IPS DF 19.7 (cell line): ENCODE results near the gene SUPT5H.
"Not testable (repeated sequence)": the region's sequence is repeated elsewhere in the genome, so short reads cannot be mapped to it uniquely, and the experiment has no call there.

Source experiments
- DNase-seq: peaks from one replicate; pipeline ENCODE4 v3.0.0-alpha.2; 2013; ENCODE audit warnings: low read depth, low spot score

The SUPT5H gene

GRCh38 chr19:39425744-39426143 is 19.6 kb upstream of the SUPT5H start:
- no peak for DNase-seq

GRCh38 chr19:39426170-39426569 is 19.2 kb upstream of the SUPT5H start:
- DNase-seq = no peak

DNA sequence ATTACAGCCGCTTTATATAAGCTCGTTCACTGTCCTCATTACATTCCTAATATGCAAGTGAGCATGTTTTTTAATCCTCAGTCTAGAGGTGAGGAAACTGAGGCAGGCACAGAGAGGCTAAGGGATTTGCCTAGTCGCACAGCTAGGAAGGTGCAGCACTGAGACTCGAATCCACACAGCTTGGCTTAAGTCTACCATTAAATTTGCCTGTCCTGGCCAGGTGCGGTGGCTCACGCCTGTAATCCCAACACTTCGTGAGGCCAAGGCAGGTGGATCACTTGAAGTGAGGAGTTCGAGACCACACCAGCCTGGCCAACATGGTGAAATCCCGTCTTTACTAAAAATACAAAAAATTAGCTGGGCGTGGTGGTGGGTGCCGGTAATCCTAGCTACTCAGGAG is 17.7 kb upstream of the SUPT5H start:
- no peak for DNase-seq

GRCh38 chr19:39428283-39429112 is 16.9 kb upstream of the SUPT5H start:
- no peak for DNase-seq

DNA sequence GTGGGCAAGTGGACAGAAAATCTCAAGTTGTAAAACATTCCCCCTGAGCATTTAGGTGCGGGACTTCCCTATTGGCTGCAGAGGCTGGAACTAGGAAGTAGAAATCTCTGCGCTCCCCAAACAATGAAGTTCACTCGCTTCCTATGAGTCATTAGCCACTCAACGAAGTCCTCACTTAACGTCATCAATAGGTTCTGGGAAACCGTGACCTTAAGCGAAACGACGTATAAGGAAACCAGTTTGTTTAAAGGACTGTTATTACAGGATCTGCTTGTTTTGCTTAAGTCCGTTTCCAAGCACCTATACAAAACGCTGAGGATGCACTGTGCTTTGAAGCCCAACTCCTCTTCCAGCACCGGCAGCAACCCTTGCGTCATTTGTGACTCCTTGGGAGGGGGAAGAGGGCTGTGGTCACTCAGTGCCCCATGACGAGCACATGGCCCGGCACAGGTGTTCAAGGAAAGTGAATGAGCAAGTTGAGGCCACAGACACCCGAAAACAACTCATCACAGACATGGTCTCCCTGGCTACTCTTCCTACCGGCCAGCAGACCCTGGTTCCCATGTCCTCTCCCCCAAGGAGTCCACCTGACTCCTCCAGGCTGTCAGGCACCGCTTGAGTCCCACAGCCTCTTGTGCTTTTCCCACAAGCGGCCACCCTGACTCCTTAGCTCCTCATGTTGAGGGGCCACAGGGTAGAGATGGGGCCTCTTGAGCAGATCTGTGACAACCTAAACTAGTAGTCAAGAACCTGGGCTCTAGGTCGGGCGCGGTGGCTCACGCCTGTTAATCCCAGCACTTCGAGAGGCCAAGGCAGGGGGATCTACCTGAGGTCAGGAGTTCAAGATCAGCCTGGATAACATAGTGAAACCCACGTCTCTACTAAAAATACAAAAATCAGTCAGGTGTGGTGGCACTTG is 14.4 kb upstream of the SUPT5H start:
- no peak for DNase-seq

DNA sequence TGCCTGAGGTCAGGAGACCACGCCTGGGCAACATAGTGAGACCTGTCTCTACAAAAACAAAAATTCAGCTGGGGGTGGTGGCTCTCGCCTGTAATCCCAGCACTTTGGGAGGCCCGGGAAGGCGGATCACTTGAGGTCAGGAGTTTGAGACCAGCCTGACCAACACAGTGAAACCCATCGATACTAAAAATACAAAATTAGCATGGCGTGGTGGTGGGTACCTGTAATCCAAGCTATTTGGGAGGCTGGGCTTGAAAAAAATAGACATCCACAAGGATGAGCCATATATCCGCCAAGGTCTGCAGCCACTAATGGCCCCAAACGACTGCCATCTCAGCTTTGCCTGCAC is 12.7 kb upstream of the SUPT5H start:
- no peak for DNase-seq

- no peak for DNase-seq
Measured at GRCh38 chr19:39433480-39434079, 11.8 kb upstream of the SUPT5H start.

GRCh38 chr19:39434123-39435076 is 11.0 kb upstream of the SUPT5H start:
- DNase-seq = no peak

DNA sequence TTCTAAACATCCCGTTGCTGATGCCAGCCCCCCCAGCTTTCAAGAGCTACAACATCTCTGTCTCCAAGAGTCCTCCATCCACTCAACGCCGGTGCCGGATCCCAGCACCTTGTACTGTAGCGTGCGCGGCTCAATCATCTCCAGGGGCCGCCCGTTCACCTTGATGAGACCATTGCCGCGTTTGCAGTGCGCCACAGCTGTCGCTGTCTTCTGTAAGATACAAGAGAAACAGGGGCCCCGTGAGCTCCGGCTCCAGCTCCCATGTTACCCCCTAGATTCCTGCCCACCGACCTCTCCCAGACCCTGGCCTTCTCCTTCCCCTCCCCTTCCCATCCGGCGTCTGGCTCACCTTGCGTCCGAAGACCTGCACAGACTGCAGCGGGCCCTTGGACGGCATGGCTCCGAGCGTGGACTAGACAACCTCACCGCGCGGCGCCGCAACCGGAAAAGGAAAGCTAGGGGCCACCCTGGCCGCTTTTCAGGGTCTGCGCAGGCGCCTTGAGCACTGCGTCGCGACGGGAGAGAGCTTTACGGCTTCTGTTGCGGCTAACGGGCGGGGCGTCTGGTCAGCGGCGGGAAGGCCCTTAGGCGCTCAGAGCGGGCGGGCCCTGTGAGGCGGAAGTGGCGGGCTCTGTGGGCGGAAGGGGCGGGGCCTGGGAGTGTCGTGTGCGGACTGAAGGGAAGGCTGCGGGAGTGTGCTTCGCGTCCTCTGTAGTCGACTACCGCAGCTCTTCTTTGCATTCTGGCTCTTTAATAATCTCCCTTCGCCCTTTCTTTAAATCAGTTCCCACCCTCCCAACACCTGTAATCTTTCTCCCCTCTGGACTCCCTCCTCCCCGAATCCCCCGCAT is 9.7 kb upstream of the SUPT5H start, which contains the start of gene RPS16:
Gene RPS16, minus strand, starts transcription at position 451 of the 851 bp plus-strand sequence. Its CDS starts 54 bp downstream, at position 397.
- no peak for DNase-seq

DNA sequence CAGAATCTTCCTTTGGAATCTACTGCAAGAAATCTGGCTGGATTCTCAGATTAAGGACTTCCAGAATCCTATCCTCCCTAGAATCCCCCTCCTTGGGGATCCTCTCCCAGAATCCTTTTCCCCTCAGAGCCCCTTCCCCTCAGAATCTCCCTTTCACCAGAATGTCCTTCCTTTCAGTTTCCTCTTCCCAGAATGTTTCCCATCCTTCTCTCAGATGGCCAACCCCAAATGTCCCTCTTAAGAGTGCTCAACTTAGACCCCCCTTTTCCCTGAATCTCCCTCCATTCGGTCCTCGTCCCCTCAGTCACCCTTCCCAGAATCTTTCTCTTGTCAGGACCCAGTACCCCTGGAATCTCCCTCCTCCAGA is 9.0 kb upstream of the SUPT5H start:
- DNase-seq = no peak

- DNase-seq = no peak
Measured at GRCh38 chr19:39438270-39438934, 7.0 kb upstream of the SUPT5H start.

GRCh38 chr19:39444598-39445195 is 685 bp upstream of the SUPT5H start:
- DNase-seq = no peak

GRCh38 chr19:39446365-39447084 is 1.1 kb downstream of the SUPT5H start:
- DNase-seq = no peak

DNA sequence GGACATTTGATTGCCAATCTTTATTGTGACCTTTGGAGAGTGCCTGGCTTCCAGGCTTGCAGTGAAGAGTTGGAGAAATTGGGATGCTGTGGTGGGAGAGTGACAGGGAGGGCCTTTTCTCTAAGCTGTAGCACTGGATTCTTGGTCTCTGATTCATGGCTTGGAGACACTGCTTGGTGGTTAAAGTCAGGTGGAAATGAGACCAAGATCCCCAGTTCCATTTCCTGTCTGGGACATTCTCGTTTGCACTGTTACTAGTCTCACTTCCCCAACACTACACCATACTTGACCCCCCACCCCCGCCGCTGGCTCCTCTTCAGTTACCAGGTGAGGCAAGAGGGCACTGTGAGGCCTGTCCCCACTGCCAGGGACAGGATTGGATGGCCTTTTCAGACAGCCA is 2.9 kb downstream of the SUPT5H start:
- DNase-seq = no peak

DNA sequence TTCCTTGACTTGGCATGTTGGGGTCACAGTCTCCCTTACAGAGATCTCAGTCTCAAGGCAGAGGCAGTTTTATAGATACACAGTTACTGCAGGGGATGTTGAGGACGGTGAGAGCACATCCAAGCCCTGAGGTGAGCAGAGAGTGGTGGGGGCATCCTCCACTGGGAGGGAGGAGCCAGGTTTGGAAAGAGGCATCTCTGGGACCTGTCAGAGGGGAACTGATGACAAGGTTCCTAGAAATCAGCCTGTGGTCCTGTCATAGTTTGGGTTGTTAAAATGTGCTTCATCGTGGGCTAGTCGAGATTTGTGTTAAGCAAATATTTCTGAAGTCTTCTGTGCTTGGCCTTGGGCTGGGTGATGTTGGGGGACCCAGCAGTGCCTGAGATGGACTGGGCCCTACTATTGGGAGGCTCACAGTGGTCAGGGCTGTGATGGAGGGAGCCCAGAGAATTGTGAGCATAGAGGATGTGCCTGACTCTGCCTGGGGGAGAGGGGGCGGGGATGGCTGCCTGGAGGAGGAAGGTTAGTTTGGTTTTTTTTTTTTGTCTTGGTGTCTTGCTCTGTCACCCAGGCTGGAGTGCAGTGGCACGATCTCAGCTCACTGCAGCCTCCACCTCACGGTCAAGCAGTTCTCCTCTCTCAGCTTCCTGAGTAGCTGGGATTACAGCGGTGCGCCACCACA is 3.9 kb downstream of the SUPT5H start:
- no peak for DNase-seq

DNA sequence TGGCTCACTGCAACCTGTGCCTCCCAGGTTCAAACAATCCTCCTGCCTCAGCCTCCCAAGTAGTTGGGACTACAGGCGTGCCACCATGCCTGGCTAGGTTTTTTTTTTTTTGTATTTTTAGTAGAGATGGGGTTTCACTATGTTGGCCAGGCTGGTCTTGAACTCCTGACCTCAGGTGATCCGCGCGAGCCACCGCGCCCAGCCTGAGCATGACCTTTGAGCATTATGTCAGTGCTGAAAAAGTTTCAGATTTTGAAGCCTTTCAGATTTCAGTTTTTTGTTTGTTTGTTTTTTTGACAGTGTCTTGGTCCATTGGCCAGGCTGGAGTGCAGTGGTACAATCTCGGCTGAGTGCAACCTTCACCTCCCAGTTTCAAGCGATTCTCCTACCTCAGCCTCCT is 5.9 kb downstream of the SUPT5H start:
- DNase-seq = not testable (repeated sequence)

- DNase-seq = no peak
Measured at GRCh38 chr19:39463403-39463802, 18.0 kb downstream of the SUPT5H start.
